ENCODE data around the gene ZNF831. TPM values are rescaled to one million over a fixed set of nuclear protein-coding genes. Genes with fewer than 3 reads are reported as not detected.

ZNF831 gene
- total and polyA plus RNA-seq, 10 of the 15 experiments (the other 5 are each of a cell fraction or from before 2014, with no cell fraction given), result 0.01 to 0.97 (median 0.23) TPM

GRCh38 chr20:59289994-59290393 lies 126.4 kb downstream of the ZNF831 start (continued):
- TF ChIP-seq, protein P1, sequence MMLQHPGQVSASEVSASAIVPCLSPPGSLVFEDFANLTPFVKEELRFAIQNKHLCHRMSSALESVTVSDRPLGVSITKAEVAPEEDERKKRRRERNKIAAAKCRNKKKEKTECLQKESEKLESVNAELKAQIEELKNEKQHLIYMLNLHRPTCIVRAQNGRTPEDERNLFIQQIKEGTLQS (IDR thresholded peaks at IDR 0.05; ENCODE audit: borderline replicate concordance, extremely low read depth, low read depth, low read length), result no peak
- TF ChIP-seq GABPA (IDR thresholded peaks at IDR 0.05; ENCODE audit: low read depth), result no peak
- TF ChIP-seq, protein P2, sequence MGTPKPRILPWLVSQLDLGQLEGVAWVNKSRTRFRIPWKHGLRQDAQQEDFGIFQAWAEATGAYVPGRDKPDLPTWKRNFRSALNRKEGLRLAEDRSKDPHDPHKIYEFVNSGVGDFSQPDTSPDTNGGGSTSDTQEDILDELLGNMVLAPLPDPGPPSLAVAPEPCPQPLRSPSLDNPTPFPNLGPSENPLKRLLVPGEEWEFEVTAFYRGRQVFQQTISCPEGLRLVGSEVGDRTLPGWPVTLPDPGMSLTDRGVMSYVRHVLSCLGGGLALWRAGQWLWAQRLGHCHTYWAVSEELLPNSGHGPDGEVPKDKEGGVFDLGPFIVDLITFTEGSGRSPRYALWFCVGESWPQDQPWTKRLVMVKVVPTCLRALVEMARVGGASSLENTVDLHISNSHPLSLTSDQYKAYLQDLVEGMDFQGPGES (IDR thresholded peaks at IDR 0.05), result no peak

GRCh38 chr20:59291740-59292383 lies 128.2 kb downstream of the ZNF831 start:
- DNase-seq (ENCODE audit: low read depth, low spot score) (no peak), ATAC-seq (no peak), FAIRE-seq (no peak)
- Histone ChIP-seq H3K79me2 (ENCODE audit: control insufficient read depth, insufficient read depth, low read length) (no peaks in the 10 kb centered on the region), H3K4me2 (ENCODE audit: control insufficient read depth, insufficient read depth) (no peak overlapping the region), H4K20me1 (ENCODE audit: control insufficient read depth, insufficient read depth) (no peaks in the 10 kb centered on the region), H3K27me3 (replicated peaks in 1 of 2; ENCODE audit: control insufficient read depth in 2 of 2, insufficient read depth in 2 of 2, low read length in 1 of 2) (no peaks in the 10 kb centered on the region), H3K9me3 (replicated peaks; ENCODE audit: control insufficient read depth, insufficient read depth, low read length) (no peaks in the 10 kb centered on the region), H3K4me3 (no peak overlapping the region), H3K27ac (ENCODE audit: control insufficient read depth, insufficient read depth) (no peak overlapping the region), H3K36me3 (ENCODE audit: control insufficient read depth in 2 of 2, insufficient read depth in 2 of 2, low read length in 1 of 2) (no peaks in the 10 kb centered on the region), H3K4me1 (ENCODE audit: control insufficient read depth, insufficient read depth, low read length) (no peaks in the 10 kb centered on the region), H3K9ac (ENCODE audit: control insufficient read depth, insufficient read depth, low read length) (no peak overlapping the region), H2AFZ (ENCODE audit: control insufficient read depth, low read depth, low read length) (no peak overlapping the region)
- ChIA-PET RAD21 (ENCODE audit: unreplicated experiment) (no interaction called here), POLR2A (no interaction called here), SMC1A (ENCODE audit: uncharacterized antibody, unreplicated experiment) (no interaction called here), CTCF (no interaction called here)
- in situ Hi-C loops (cut with MboI), result no loop called here
- 16% methylated on average over 19 of the region's 19 CpGs for WGBS (ENCODE audit: insufficient coverage, insufficient replicate concordance, low lambda C conversion rate, missing lambda C conversion rate)
- intact Hi-C loops (cut with micrococcal nuclease; ENCODE audit: unreplicated experiment), result no loop called here
- BruUV-seq (replicated peaks), result no TSS peak
- TF ChIP-seq, protein P3, sequence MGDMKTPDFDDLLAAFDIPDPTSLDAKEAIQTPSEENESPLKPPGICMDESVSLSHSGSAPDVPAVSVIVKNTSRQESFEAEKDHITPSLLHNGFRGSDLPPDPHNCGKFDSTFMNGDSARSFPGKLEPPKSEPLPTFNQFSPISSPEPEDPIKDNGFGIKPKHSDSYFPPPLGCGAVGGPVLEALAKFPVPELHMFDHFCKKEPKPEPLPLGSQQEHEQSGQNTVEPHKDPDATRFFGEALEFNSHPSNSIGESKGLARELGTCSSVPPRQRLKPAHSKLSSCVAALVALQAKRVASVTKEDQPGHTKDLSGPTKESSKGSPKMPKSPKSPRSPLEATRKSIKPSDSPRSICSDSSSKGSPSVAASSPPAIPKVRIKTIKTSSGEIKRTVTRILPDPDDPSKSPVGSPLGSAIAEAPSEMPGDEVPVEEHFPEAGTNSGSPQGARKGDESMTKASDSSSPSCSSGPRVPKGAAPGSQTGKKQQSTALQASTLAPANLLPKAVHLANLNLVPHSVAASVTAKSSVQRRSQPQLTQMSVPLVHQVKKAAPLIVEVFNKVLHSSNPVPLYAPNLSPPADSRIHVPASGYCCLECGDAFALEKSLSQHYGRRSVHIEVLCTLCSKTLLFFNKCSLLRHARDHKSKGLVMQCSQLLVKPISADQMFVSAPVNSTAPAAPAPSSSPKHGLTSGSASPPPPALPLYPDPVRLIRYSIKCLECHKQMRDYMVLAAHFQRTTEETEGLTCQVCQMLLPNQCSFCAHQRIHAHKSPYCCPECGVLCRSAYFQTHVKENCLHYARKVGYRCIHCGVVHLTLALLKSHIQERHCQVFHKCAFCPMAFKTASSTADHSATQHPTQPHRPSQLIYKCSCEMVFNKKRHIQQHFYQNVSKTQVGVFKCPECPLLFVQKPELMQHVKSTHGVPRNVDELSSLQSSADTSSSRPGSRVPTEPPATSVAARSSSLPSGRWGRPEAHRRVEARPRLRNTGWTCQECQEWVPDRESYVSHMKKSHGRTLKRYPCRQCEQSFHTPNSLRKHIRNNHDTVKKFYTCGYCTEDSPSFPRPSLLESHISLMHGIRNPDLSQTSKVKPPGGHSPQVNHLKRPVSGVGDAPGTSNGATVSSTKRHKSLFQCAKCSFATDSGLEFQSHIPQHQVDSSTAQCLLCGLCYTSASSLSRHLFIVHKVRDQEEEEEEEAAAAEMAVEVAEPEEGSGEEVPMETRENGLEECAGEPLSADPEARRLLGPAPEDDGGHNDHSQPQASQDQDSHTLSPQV (IDR thresholded peaks at IDR 0.05), result no peak
- TF ChIP-seq KDM1A (IDR thresholded peaks at IDR 0.05; ENCODE audit: borderline replicate concordance) (no peak), STAT1 (conservative IDR thresholded peaks at IDR 0.05) (no peak), ETV6 (conservative IDR thresholded peaks at IDR 0.05 in 1 of 2, IDR thresholded peaks at IDR 0.05 in 1 of 2; ENCODE audit: borderline replicate concordance in 1 of 2, low read depth in 1 of 2) (no peak), CREM (IDR thresholded peaks at IDR 0.05; ENCODE audit: low read depth) (no peak), SREBF1 (IDR thresholded peaks at IDR 0.05; ENCODE audit: low read length) (no peak), CBFB (IDR thresholded peaks at IDR 0.05; ENCODE audit: low read depth) (no peak), TARDBP (IDR thresholded peaks at IDR 0.05; ENCODE audit: borderline replicate concordance) (no peak), PML (IDR thresholded peaks at IDR 0.05; ENCODE audit: low read length) (no peak), YBX1 (IDR thresholded peaks at IDR 0.05) (no peak)
- TF ChIP-seq, protein P4, sequence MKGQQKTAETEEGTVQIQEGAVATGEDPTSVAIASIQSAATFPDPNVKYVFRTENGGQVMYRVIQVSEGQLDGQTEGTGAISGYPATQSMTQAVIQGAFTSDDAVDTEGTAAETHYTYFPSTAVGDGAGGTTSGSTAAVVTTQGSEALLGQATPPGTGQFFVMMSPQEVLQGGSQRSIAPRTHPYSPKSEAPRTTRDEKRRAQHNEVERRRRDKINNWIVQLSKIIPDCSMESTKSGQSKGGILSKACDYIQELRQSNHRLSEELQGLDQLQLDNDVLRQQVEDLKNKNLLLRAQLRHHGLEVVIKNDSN (IDR thresholded peaks at IDR 0.05; ENCODE audit: borderline replicate concordance, extremely low read length, insufficient read depth, low read depth, low read length), result no peak
- TF ChIP-seq, protein P1 (IDR thresholded peaks at IDR 0.05; ENCODE audit: borderline replicate concordance, extremely low read depth, low read depth, low read length), result no peak

Data from GM12878 (cell line).